GM13976 (cell line): ENCODE results near the gene UGGT1.

Experiments used
- DNase-seq: peaks from one replicate; pipeline ENCODE4 v3.0.0; 2012; ENCODE audit warnings: low spot score
- CTCF ChIP-seq: IDR thresholded peaks from 2 replicates; pipeline ENCODE4 v1.5.1; 2012; ENCODE audit warnings: borderline replicate concordance, mild to moderate bottlenecking; ENCODE audit not compliant: insufficient read depth; ENCODE audit errors: extremely low read depth, missing control alignments, control extremely low read depth
- in situ Hi-C: fragments of 300-500 bp; cut with MboI; formaldehyde crosslinking; loops from one replicate; pipeline ENCODE4 v1.12.0; 2022; ENCODE audit warnings: low sequenced_read_pairs, mixed read lengths, inconsistent platforms; ENCODE audit not compliant: unreplicated experiment

Gene UGGT1

GRCh38 chr2:128084757-128085156 lies 6.2 kb upstream of the UGGT1 start:
- DNase-seq = no peak
- in situ Hi-C loops = no loop called here
- no peak for TF ChIP-seq CTCF

- DNase-seq = no peak
- no peak for TF ChIP-seq CTCF
- in situ Hi-C loops = no loop called here
Observed at GRCh38 chr2:128086244-128086643, 4.8 kb upstream of the UGGT1 start.

- in situ Hi-C loops = no loop called here
- no peak for TF ChIP-seq CTCF
- no peak for DNase-seq
Observed at GRCh38 chr2:128090575-128090944, 440 bp upstream of the UGGT1 start.

GRCh38 chr2:128091726-128092080 lies 703 bp downstream of the UGGT1 start:
- no peak for TF ChIP-seq CTCF
- in situ Hi-C loops = no loop called here
- peak; percentile 21 for DNase-seq

GRCh38 chr2:128092656-128093055 lies 1.7 kb downstream of the UGGT1 start:
- no peak for TF ChIP-seq CTCF
- DNase-seq = no peak
- in situ Hi-C loops = no loop called here

GRCh38 chr2:128093762-128094161 lies 2.8 kb downstream of the UGGT1 start:
- no peak for TF ChIP-seq CTCF
- in situ Hi-C loops = no loop called here
- DNase-seq = no peak

GRCh38 chr2:128095201-128095600 lies 4.2 kb downstream of the UGGT1 start:
- no peak for TF ChIP-seq CTCF
- in situ Hi-C loops = no loop called here
- DNase-seq = no peak
